ENCODE measurements around the gene PSIP1.
"Not testable (repeated sequence)": the region's sequence is repeated elsewhere in the genome, so short reads cannot be mapped to it uniquely, and the experiment has no call there.

Gene PSIP1

GRCh38 chr9:15430920-15431844, 79.6 kb downstream of the PSIP1 start:
- no peak for DNase-seq (ENCODE audit: low read depth)

GRCh38 chr9:15427702-15428101, 83.1 kb downstream of the PSIP1 start:
- not testable (repeated sequence) for DNase-seq (ENCODE audit: low read depth)

GRCh38 chr9:15426019-15426418, 84.8 kb downstream of the PSIP1 start:
- no peak for DNase-seq (ENCODE audit: low read depth)

- no peak for DNase-seq (ENCODE audit: low read depth)
These were observed 87.4 kb downstream of the PSIP1 start for GRCh38 chr9:15423231-15423985.

DNA sequence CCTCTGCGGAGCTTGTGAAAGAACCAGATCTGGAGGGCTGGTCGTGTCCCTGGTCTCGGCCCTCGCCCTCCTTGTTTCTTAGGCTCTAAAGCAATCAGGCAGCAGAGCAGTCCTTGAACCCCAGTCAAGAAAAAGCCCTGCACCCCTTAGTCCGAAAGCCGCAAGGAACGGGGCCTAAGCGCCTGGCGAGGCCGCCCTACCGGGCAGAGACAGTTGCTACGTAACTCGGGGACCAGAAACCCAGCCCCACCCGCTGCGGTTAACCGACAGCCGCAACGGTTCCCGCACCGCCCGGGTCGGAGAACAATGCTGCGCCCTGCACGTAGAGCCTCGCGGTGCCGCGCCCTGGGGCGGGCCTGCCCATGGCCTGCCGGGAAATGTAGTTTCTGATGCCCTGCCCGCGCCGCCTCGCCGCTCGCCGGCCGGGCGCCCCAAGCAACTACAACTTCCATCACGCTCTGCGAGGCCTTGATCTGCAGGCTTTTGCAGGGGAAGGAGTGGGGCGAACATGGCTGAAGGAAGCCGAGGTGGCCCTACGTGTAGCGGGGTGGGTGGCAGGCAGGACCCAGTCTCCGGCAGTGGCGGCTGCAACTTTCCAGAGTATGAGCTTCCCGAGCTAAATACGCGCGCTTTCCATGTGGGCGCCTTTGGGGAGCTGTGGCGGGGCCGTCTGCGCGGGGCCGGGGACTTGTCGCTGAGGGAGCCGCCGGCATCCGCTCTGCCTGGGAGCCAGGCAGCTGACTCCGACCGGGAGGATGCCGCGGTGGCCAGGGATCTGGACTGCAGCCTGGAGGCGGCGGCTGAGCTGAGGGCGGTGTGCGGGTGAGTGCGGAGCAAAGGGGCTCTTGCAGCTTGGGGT, 88.2 kb downstream of the PSIP1 start, which contains the start of gene SNAPC3:
Gene SNAPC3, plus strand, starts transcription at position 505 of the 859 bp plus-strand sequence. Its CDS starts 4 bp downstream, at position 509.
- DNase-seq (ENCODE audit: low read depth): peak; percentile 92

- no peak for DNase-seq (ENCODE audit: low read depth)
These were observed 88.8 kb downstream of the PSIP1 start for GRCh38 chr9:15421990-15422371.

- no peak for DNase-seq (ENCODE audit: low read depth)
These were observed 89.2 kb downstream of the PSIP1 start for GRCh38 chr9:15421532-15421931.

DNA sequence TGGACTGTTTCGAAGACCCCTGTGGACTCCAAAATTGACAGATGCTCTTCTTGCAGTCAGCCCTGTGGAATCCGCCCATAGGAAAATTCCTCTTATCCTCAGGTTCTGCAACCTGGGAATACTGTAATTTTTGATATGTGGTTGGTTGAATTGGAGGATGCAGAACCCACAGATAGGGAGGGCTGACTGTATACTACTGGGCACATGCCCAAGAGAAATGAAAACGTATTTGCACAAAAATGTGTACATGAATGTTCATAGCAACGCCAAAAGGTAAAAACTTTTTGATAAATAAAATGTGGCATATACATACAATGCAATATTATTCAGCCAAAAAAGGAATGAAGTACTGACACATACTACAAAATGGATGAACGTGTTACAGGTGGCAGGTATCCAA, 90.0 kb downstream of the PSIP1 start:
- DNase-seq (ENCODE audit: low read depth): no peak

GRCh38 chr9:15417626-15418025, 93.1 kb downstream of the PSIP1 start:
- no peak for DNase-seq (ENCODE audit: low read depth)

GRCh38 chr9:15416880-15417279, 93.9 kb downstream of the PSIP1 start:
- peak; percentile 55 for DNase-seq (ENCODE audit: low read depth)

Measured in amniotic epithelial cell (primary cell).